ENCODE measurements around the gene MAG.

GRCh38 chr19:35341006-35341405 lies 49.0 kb downstream of the MAG start:
- no peak for TF ChIP-seq CTCF (IDR thresholded peaks at IDR 0.05)
- TF ChIP-seq POLR2A (IDR thresholded peaks at IDR 0.05), result no peak

All from body of pancreas (tissue), 4 donors.